ENCODE data around the gene HSPA12B.
"Not testable (repeated sequence)": the region's sequence is repeated elsewhere in the genome, so short reads cannot be mapped to it uniquely, and the experiment has no call there.

Gene HSPA12B

GRCh38 chr20:3785240-3786125 lies 53.0 kb downstream of the HSPA12B start:
- H3K4me1 ChIP-seq (ENCODE audit: control insufficient read depth in 1 of 2, insufficient read depth in 2 of 2, low read length in 2 of 2): peaks cover 16 to 41% of the 10 kb centered on the region in 2 donors
- no peaks in the 10 kb centered on the region for H3K9me3 ChIP-seq (ENCODE audit: control insufficient read depth in 1 of 2, low read length in 2 of 2)
- no peaks in the 10 kb centered on the region for H3K36me3 ChIP-seq (ENCODE audit: control insufficient read depth in 1 of 2, insufficient read depth in 2 of 2, low read length in 2 of 2)
- H3K4me3 ChIP-seq (ENCODE audit: low read depth in 1 of 2, low read length in 2 of 2): peak overlapping the region; percentile 70 to 73
- no peaks in the 10 kb centered on the region for H3K27me3 ChIP-seq (ENCODE audit: low read depth, low read length)
- no peak overlapping the region for H3K27ac ChIP-seq (ENCODE audit: low read length)

DNA sequence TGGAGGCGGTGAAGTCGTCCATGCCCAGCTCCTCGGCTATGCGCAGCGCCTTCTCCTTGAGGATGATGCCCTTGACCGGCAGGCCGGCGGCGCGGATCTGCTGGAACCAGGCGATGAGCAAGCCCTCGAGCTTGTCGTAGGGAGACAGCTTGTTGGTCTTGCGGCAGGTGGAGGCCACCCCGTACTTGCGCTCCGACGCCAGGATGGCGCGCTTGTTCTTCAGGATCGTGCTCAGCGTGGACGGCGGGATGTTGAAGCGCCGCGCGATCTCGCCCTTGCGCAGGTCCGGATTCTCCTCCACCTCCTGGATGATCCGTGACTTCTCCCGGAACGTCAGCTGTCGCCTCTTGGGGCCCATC lies 53.6 kb downstream of the HSPA12B start:
- peaks cover 11 to 36% of the 10 kb centered on the region in 2 donors for H3K4me1 ChIP-seq (ENCODE audit: control insufficient read depth in 1 of 2, insufficient read depth in 2 of 2, low read length in 2 of 2)
- no peaks in the 10 kb centered on the region for H3K9me3 ChIP-seq (ENCODE audit: control insufficient read depth in 1 of 2, low read length in 2 of 2)
- H3K27me3 ChIP-seq (ENCODE audit: low read depth, low read length): no peaks in the 10 kb centered on the region
- no peak overlapping the region for H3K27ac ChIP-seq (ENCODE audit: low read length)
- H3K36me3 ChIP-seq (ENCODE audit: control insufficient read depth in 1 of 2, insufficient read depth in 2 of 2, low read length in 2 of 2): no peaks in the 10 kb centered on the region
- H3K4me3 ChIP-seq (ENCODE audit: low read depth in 1 of 2, low read length in 2 of 2): peak overlapping the region; percentile 70 to 73

GRCh38 chr20:3786665-3787323 lies 54.3 kb downstream of the HSPA12B start, which contains the start of gene CENPB:
Gene CENPB, minus strand, starts transcription at chr20:3786740. Its CDS starts 257 bp downstream, at chr20:3786483.
- peaks cover 11 to 35% of the 10 kb centered on the region in 2 donors for H3K4me1 ChIP-seq (ENCODE audit: control insufficient read depth in 1 of 2, insufficient read depth in 2 of 2, low read length in 2 of 2)

GRCh38 chr20:3787324-3788014 lies 55.0 kb downstream of the HSPA12B start:
- H3K36me3 ChIP-seq (ENCODE audit: control insufficient read depth in 1 of 2, insufficient read depth in 2 of 2, low read length in 2 of 2): no peaks in the 10 kb centered on the region
- H3K27me3 ChIP-seq (ENCODE audit: low read depth, low read length): no peaks in the 10 kb centered on the region
- H3K9me3 ChIP-seq (ENCODE audit: control insufficient read depth in 1 of 2, low read length in 2 of 2): no peaks in the 10 kb centered on the region
- H3K27ac ChIP-seq (ENCODE audit: low read length): no peak overlapping the region
- H3K4me3 ChIP-seq (ENCODE audit: low read depth in 1 of 2, low read length in 2 of 2): peak overlapping the region in 1 of 2 donors; percentile 34
- H3K4me1 ChIP-seq (ENCODE audit: control insufficient read depth in 1 of 2, insufficient read depth in 2 of 2, low read length in 2 of 2): peaks cover 11 to 35% of the 10 kb centered on the region in 2 donors

More at GRCh38 chr20:3786665-3787323, 54.3 kb downstream of the HSPA12B start, which contains the start of gene CENPB:
- no peaks in the 10 kb centered on the region for H3K27me3 ChIP-seq (ENCODE audit: low read depth, low read length)
- no peak within 1 kb of the TSS for H3K27ac ChIP-seq (ENCODE audit: low read length)
- no peaks in the 10 kb centered on the region for H3K9me3 ChIP-seq (ENCODE audit: control insufficient read depth in 1 of 2, low read length in 2 of 2)
- no peaks in the 10 kb centered on the region for H3K36me3 ChIP-seq (ENCODE audit: control insufficient read depth in 1 of 2, insufficient read depth in 2 of 2, low read length in 2 of 2)
- H3K4me3 ChIP-seq (ENCODE audit: low read depth in 1 of 2, low read length in 2 of 2): peak within 1 kb of the TSS; percentile 70 to 73

GRCh38 chr20:3788685-3789155 lies 56.2 kb downstream of the HSPA12B start:
- Histone ChIP-seq H3K27ac (ENCODE audit: low read length) (no peak overlapping the region), H3K27me3 (ENCODE audit: low read depth, low read length) (no peaks in the 10 kb centered on the region), H3K4me3 (ENCODE audit: low read depth in 1 of 2, low read length in 2 of 2) (no peak overlapping the region), H3K4me1 (ENCODE audit: control insufficient read depth in 1 of 2, insufficient read depth in 2 of 2, low read length in 2 of 2) (peaks cover 11 to 30% of the 10 kb centered on the region in 2 donors), H3K36me3 (ENCODE audit: control insufficient read depth in 1 of 2, insufficient read depth in 2 of 2, low read length in 2 of 2) (no peaks in the 10 kb centered on the region), H3K9me3 (ENCODE audit: control insufficient read depth in 1 of 2, low read length in 2 of 2) (no peaks in the 10 kb centered on the region)

- not testable (repeated sequence) for H3K9me3 ChIP-seq (ENCODE audit: control insufficient read depth in 1 of 2, low read length in 2 of 2); H3K36me3 ChIP-seq (ENCODE audit: control insufficient read depth in 1 of 2, insufficient read depth in 2 of 2, low read length in 2 of 2); H3K4me3 ChIP-seq (ENCODE audit: low read depth in 1 of 2, low read length in 2 of 2); H3K27ac ChIP-seq (ENCODE audit: low read length); H3K27me3 ChIP-seq (ENCODE audit: low read depth, low read length)
- peaks cover 11 to 25% of the 10 kb centered on the region in 2 donors for H3K4me1 ChIP-seq (ENCODE audit: control insufficient read depth in 1 of 2, insufficient read depth in 2 of 2, low read length in 2 of 2)
These were observed 56.7 kb downstream of the HSPA12B start for GRCh38 chr20:3789201-3789600.

DNA sequence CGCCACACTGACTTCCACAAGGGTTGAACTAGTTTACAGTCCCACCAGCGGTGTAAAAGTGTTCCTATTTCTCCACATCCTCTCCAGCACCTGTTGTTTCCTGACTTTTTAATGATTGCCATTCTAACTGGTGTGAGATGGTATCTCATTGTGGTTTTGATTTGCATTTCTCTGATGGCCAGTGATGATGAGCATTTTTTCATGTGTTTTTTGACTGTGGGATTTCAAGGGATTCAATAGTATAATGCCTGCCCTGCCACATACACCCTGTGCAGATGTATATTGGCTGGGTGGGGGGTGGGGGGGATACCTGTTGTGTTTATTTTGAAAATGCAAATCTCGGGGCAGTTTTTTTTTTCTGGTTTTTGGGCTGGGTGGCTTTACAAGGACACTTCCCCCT lies 61.7 kb downstream of the HSPA12B start:
- peaks cover 20 to 35% of the 10 kb centered on the region in 2 donors for H3K4me1 ChIP-seq (ENCODE audit: control insufficient read depth in 1 of 2, insufficient read depth in 2 of 2, low read length in 2 of 2)
- not testable (repeated sequence) for H3K27me3 ChIP-seq (ENCODE audit: low read depth, low read length); H3K4me3 ChIP-seq (ENCODE audit: low read depth in 1 of 2, low read length in 2 of 2); H3K9me3 ChIP-seq (ENCODE audit: control insufficient read depth in 1 of 2, low read length in 2 of 2); H3K27ac ChIP-seq (ENCODE audit: low read length); H3K36me3 ChIP-seq (ENCODE audit: control insufficient read depth in 1 of 2, insufficient read depth in 2 of 2, low read length in 2 of 2)

DNA sequence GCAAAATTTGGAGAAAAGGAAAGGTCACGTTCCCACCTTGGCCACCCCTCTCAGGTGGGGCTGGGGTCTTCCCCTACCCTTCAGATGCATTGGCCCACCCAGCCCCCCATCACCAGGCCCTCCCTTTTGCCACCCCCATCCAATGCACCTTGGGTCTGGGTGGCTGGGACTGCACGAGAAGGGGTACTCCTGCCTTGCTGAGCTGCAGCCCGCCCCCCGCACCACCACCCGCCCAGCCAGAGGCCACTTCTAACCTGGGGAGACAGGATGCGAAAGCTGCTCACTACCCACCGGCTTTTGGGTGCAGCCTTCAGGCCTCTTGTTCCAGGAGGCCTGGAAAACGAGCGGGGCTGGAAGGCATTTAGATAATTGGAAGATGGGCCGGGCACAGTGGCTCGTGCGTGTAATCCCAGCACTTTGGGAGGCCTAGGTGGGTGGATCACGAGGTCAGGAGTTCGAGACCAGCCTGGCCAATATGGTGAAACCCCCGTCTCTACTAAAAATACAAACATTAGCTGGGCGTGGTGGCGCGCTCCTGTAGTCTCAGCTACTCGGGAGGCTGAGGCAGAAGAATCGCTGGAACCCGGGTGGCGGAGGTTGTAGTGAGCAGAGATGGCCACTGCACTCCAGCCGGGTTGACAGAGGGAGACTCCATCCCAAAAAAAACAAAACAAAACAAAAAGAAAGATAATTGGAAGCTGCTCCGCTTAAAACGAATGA lies 62.4 kb downstream of the HSPA12B start:
- H3K4me3 ChIP-seq (ENCODE audit: low read depth in 1 of 2, low read length in 2 of 2): peak overlapping the region; percentile 76 to 83
- peaks cover 20 to 42% of the 10 kb centered on the region in 2 donors for H3K4me1 ChIP-seq (ENCODE audit: control insufficient read depth in 1 of 2, insufficient read depth in 2 of 2, low read length in 2 of 2)
- peak overlapping the region; percentile 96 for H3K27ac ChIP-seq (ENCODE audit: low read length)
- no peaks in the 10 kb centered on the region for H3K27me3 ChIP-seq (ENCODE audit: low read depth, low read length)
- H3K36me3 ChIP-seq (ENCODE audit: control insufficient read depth in 1 of 2, insufficient read depth in 2 of 2, low read length in 2 of 2): peaks cover 0 to 3% of the 10 kb centered on the region in 2 donors
- no peaks in the 10 kb centered on the region for H3K9me3 ChIP-seq (ENCODE audit: control insufficient read depth in 1 of 2, low read length in 2 of 2)

DNA sequence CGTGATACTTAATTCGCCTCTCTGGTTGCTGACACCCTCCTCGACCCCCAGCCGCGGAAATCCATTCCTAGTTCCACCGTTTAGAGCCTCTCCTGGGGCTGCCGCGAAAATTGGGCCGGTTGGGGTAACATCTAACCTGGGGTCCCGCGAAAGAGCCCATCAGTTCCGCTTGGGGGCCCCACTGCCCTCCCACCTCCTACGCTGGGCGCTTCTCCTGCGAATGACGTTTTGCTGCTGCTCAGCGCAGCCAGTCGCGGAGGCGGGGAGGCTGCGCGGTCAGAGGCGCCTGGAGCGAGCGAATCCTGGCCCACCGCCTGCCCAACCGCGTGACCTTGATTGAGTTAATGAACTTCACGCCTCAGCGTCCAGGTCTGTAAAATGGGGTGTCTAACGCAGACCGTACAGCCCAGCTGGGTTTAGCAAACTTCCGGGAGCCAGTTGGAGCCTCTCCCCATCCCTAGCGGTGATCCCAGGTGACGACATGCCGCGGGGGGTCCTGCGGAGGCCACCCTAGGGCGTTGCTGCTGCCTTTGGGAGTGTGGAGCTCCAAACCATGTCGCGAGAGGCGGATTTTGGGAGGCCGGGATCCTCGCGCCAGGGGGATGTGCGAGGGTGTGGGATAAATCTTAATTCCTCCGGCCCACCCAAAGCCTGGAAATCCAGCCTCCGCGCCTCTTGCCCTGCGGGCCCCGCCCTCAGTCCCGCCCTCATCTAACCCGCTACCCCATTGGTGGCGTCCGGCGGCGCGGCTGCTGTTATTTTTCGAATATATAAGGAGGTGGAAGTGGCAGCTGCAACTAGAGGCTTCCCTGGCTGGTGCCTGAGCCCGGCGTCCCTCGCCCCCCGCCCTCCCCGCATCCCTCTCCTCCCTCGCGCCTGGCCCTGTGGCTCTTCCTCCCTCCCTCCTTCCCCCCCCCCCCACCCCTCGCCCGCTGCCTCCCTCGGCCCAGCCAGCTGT lies 63.3 kb downstream of the HSPA12B start, which contains the start of gene CDC25B:
TSS of gene CDC25B (plus strand) at position 800 of the 958 bp plus-strand sequence. CDS start 222 bp downstream, outside the sequence.
- Histone ChIP-seq H3K4me1 (ENCODE audit: control insufficient read depth in 1 of 2, insufficient read depth in 2 of 2, low read length in 2 of 2) (peaks cover 20 to 49% of the 10 kb centered on the region in 2 donors), H3K27ac (ENCODE audit: low read length) (peak within 1 kb of the TSS; percentile 96), H3K36me3 (ENCODE audit: control insufficient read depth in 1 of 2, insufficient read depth in 2 of 2, low read length in 2 of 2) (peaks cover 0 to 11% of the 10 kb centered on the region in 2 donors), H3K27me3 (ENCODE audit: low read depth, low read length) (no peaks in the 10 kb centered on the region), H3K9me3 (ENCODE audit: control insufficient read depth in 1 of 2, low read length in 2 of 2) (no peaks in the 10 kb centered on the region), H3K4me3 (ENCODE audit: low read depth in 1 of 2, low read length in 2 of 2) (peak within 1 kb of the TSS; percentile 76 to 83)

Data from muscle layer of duodenum (tissue), 2 donors.